Neuron (in vitro differentiated cells): ENCODE results near the gene CABP7.
"Not testable (repeated sequence)": the region's sequence is repeated elsewhere in the genome, so short reads cannot be mapped to it uniquely, and the experiment has no call there.

Source experiments
- H2AFZ ChIP-seq: one replicate; pipeline ENCODE4 v1.6.1; 2013; ENCODE audit warnings: low read depth, mild to moderate bottlenecking, inconsistent platforms, low read length, moderate library complexity
- H3K27me3 ChIP-seq: one replicate; pipeline ENCODE4 v1.6.1; 2013; ENCODE audit warnings: low read length; ENCODE audit not compliant: insufficient read depth
- H3K36me3 ChIP-seq: one replicate; pipeline ENCODE4 v1.6.1; 2013; ENCODE audit warnings: low read length; ENCODE audit not compliant: insufficient read depth
- H3K4me1 ChIP-seq: one replicate; pipeline ENCODE4 v1.6.1; 2013; ENCODE audit warnings: low read length; ENCODE audit not compliant: insufficient read depth
- H3K4me3 ChIP-seq: 2 replicates; pipeline ENCODE4 v1.5.1; 2013; ENCODE audit warnings: mild to moderate bottlenecking, low read length, moderate library complexity
- H3K9me3 ChIP-seq: one replicate; pipeline ENCODE4 v1.6.1; 2013; ENCODE audit warnings: low read length

CABP7 gene

GRCh38 chr22:29750559-29751538, 31.0 kb downstream of the CABP7 start:
- no peaks in the 10 kb centered on the region for H3K9me3 ChIP-seq
- H3K4me1 ChIP-seq: no peaks in the 10 kb centered on the region
- no peaks in the 10 kb centered on the region for H3K27me3 ChIP-seq
- H3K36me3 ChIP-seq: peaks cover 11% of the 10 kb centered on the region
- H2AFZ ChIP-seq: no peak overlapping the region
- H3K4me3 ChIP-seq: no peak overlapping the region

- Histone ChIP-seq H2AFZ (no peak overlapping the region), H3K9me3 (no peaks in the 10 kb centered on the region), H3K4me1 (no peaks in the 10 kb centered on the region), H3K36me3 (peaks cover 11% of the 10 kb centered on the region), H3K4me3 (no peak overlapping the region), H3K27me3 (no peaks in the 10 kb centered on the region)
Observed at GRCh38 chr22:29751669-29752068, 31.9 kb downstream of the CABP7 start.

GRCh38 chr22:29753808-29754657, 34.2 kb downstream of the CABP7 start:
- Histone ChIP-seq H3K27me3 (no peaks in the 10 kb centered on the region), H3K9me3 (no peaks in the 10 kb centered on the region), H3K36me3 (no peaks in the 10 kb centered on the region), H2AFZ (no peak overlapping the region), H3K4me3 (no peak overlapping the region), H3K4me1 (no peaks in the 10 kb centered on the region)

- H3K4me3 ChIP-seq, H3K9me3 ChIP-seq, H3K4me1 ChIP-seq, H3K36me3 ChIP-seq, H3K27me3 ChIP-seq, H2AFZ ChIP-seq: not testable (repeated sequence)
Observed at GRCh38 chr22:29754658-29755395, 35.0 kb downstream of the CABP7 start.

- Histone ChIP-seq H3K4me1 (no peaks in the 10 kb centered on the region), H3K36me3 (no peaks in the 10 kb centered on the region), H3K27me3 (no peaks in the 10 kb centered on the region), H3K9me3 (no peaks in the 10 kb centered on the region), H2AFZ (no peak overlapping the region), H3K4me3 (no peak overlapping the region)
Observed at GRCh38 chr22:29755889-29756288, 36.1 kb downstream of the CABP7 start.

GRCh38 chr22:29756341-29756740, 36.5 kb downstream of the CABP7 start:
- Histone ChIP-seq H3K27me3 (no peaks in the 10 kb centered on the region), H3K9me3 (no peaks in the 10 kb centered on the region)

GRCh38 chr22:29757096-29757495, 37.3 kb downstream of the CABP7 start:
- H3K36me3 ChIP-seq: no peaks in the 10 kb centered on the region
- H3K4me1 ChIP-seq: no peaks in the 10 kb centered on the region
- no peaks in the 10 kb centered on the region for H3K9me3 ChIP-seq
- no peak overlapping the region for H3K4me3 ChIP-seq
- no peak overlapping the region for H2AFZ ChIP-seq
- no peaks in the 10 kb centered on the region for H3K27me3 ChIP-seq

More at GRCh38 chr22:29756341-29756740, 36.5 kb downstream of the CABP7 start:
- no peaks in the 10 kb centered on the region for H3K36me3 ChIP-seq
- H2AFZ ChIP-seq: no peak overlapping the region
- no peak overlapping the region for H3K4me3 ChIP-seq
- H3K4me1 ChIP-seq: no peaks in the 10 kb centered on the region

- no peaks in the 10 kb centered on the region for H3K9me3 ChIP-seq
Observed at GRCh38 chr22:29758068-29758622, 38.3 kb downstream of the CABP7 start.

GRCh38 chr22:29758959-29759358, 39.2 kb downstream of the CABP7 start:
- no peaks in the 10 kb centered on the region for H3K27me3 ChIP-seq
- H3K4me1 ChIP-seq: no peaks in the 10 kb centered on the region
- H3K9me3 ChIP-seq: no peaks in the 10 kb centered on the region
- no peaks in the 10 kb centered on the region for H3K36me3 ChIP-seq
- H3K4me3 ChIP-seq: no peak overlapping the region
- H2AFZ ChIP-seq: no peak overlapping the region

More at GRCh38 chr22:29758068-29758622, 38.3 kb downstream of the CABP7 start:
- Histone ChIP-seq H3K4me3 (no peak overlapping the region), H2AFZ (no peak overlapping the region), H3K27me3 (no peaks in the 10 kb centered on the region), H3K4me1 (no peaks in the 10 kb centered on the region), H3K36me3 (no peaks in the 10 kb centered on the region)

- Histone ChIP-seq H3K4me1 (peaks cover 9% of the 10 kb centered on the region), H3K36me3 (no peaks in the 10 kb centered on the region), H3K4me3 (no peak overlapping the region), H3K9me3 (no peaks in the 10 kb centered on the region), H3K27me3 (no peaks in the 10 kb centered on the region), H2AFZ (no peak overlapping the region)
Observed at GRCh38 chr22:29762263-29762662, 42.5 kb downstream of the CABP7 start.

GRCh38 chr22:29765905-29766631, 46.3 kb downstream of the CABP7 start:
- H3K27me3 ChIP-seq: no peaks in the 10 kb centered on the region
- H3K4me3 ChIP-seq: peak overlapping the region; percentile 67
- H3K4me1 ChIP-seq: peaks cover 16% of the 10 kb centered on the region
- H2AFZ ChIP-seq: peak overlapping the region; percentile 17
- H3K9me3 ChIP-seq: no peaks in the 10 kb centered on the region
- peaks cover 17% of the 10 kb centered on the region for H3K36me3 ChIP-seq

- no peaks in the 10 kb centered on the region for H3K9me3 ChIP-seq
- peaks cover 17% of the 10 kb centered on the region for H3K36me3 ChIP-seq
- no peaks in the 10 kb centered on the region for H3K27me3 ChIP-seq
- peak within 1 kb of the TSS; percentile 17 for H2AFZ ChIP-seq
- H3K4me1 ChIP-seq: peaks cover 16% of the 10 kb centered on the region
- peak within 1 kb of the TSS; percentile 67 for H3K4me3 ChIP-seq
Observed at GRCh38 chr22:29766632-29767170, 46.9 kb downstream of the CABP7 start, which contains the start of gene ZMAT5. Gene ZMAT5, minus strand, starts transcription at chr22:29767007. Its CDS starts 18,463 bp downstream, at chr22:29748544.
